ENCODE measurements around the gene RASD2.
"Not testable (repeated sequence)": the region's sequence is repeated elsewhere in the genome, so short reads cannot be mapped to it uniquely, and the experiment has no call there.

RASD2 gene, protein sequence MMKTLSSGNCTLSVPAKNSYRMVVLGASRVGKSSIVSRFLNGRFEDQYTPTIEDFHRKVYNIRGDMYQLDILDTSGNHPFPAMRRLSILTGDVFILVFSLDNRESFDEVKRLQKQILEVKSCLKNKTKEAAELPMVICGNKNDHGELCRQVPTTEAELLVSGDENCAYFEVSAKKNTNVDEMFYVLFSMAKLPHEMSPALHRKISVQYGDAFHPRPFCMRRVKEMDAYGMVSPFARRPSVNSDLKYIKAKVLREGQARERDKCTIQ
- 0.10 to 0.54 (median 0.32) reads per million in 4 experiments for total RNA-seq

DNA sequence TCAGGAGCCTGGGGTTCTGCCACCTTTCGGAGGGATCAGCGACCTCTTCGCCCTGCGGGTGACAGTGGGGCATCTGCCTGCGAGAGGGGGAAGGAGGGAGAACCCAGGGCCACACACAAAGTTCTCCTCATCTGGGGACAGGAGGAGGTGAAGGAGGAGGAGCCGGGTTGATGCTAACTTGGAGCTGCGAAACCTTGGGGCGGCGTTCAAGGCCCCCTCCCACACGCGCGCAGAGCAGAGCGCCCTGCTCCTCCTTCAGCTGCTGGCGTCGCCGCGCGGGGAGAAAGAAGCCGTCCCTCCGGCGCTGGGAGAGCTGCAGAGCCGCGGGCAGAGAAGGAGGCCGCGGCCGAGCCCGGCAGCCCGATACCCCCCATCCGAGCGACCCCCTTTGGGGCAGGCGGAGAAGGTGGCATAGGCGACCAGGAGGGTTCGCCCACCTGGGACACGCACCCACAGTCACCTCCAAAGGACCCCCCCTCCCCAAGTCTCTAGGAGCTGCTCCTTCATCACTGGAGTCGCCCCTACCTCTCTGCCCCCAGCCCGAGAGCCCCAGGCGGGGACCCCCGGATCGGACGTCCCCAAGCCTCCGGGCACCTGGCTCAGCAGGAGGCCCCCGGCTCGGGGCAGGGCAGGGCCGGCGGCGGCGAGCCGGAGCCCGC, at the start of gene RASD2:
RASD2 (plus strand) TSS at position 237 of the 659 bp plus-strand sequence. CDS start 5,979 bp downstream, outside the sequence.
- DNase-seq = no peak

DNA sequence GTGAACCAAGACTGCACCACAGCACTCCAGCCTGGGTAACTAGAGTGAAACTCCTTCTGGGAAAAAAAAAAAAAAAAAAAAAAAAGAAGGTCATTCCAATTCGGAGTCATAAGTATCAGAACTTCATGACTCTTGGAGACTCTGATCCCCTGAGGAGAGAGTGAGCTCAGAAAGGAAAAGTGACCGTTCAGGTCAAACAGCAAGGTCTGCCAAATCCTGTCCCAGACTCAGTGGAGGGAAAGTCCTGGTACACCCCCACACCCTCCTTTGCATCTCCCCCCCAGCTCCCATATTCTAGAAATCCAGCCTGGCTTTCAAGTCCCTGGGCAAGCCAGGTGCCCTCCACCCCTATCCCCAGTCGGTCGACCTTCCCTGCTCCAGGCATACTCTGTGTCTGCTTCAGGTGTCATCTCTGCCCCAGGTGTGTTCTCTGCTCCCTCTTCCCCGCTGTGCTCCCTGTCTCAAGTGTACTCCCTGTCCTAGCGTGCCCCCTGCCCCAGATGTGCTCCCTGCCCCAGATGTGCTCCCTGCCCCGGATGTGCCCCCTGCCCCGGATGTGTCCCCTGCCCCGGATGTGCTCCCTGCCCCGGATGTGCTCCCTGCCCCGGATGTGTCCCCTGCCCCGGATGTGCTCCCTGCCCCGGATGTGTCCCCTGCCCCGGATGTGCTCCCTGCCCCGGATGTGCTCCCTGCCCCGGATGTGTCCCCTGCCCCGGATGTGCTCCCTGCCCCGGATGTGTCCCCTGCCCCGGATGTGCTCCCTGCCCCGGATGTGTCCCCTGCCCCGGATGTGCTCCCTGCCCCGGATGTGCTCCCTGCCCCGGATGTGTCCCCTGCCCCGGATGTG, 49.3 kb upstream of the RASD2 start:
- not testable (repeated sequence) for DNase-seq

DNA sequence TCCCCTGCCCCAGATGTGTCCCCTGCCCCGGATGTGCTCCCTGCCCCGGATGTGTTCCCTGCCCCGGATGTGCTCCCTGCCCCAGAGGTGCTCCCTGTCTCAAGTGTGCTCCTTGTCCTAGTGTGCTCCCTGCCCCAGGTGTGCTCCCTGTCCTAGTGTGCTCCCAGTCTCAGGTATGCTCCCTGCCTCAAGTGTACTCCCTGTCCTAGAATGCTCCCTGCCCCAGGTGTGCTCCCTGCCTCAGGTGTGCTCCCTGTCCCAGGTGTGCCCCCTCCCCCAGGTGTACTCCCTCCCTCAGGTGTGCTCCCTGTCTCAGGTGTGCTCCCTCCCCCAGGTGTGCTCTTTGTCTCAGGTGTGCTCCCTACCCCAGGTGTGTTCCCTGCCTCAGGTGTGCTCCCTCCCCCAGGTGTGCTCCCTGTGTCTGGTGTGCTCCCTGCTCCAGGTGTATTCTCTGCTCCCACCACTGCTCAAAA, 48.7 kb upstream of the RASD2 start:
- DNase-seq = no peak

DNA sequence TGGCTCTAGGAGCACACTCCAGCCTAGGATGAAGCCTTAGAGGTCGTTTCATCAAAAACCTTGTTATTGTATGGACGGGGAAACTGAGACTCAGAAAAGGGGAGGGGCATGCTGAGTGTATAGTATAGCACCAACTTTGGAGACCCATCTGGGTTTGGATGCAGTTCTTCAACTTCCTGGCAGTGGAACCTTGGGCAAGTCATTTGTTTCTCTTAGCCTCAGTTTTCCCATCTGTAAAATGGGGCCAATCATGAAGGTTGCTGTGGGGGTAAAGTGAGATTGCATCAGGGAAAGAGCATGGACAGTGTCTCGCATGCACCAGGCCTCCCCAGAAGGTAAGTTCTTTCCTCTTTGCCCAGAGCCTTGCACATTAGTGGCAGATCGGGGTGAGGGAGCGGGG, 47.6 kb upstream of the RASD2 start:
- DNase-seq = no peak

DNA sequence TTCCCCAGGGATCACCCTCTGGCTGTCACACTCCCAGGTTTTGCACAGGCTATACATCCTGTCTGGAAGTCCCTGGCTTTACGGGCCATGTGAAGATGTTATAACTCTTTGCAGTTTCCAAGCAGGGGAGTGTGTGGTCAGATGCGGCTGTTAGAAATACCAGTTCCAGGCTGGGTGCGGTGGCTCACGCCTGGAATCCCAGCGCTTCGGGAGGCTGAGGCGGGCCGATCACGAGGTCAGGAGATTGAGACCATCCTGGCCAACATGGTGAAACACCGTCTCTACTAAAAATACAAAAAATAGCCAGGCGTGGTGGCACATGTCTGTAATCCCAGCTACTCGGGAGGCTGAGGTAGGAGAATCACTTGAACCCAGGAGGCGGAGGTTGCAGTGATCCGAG, 44.9 kb upstream of the RASD2 start:
- not testable (repeated sequence) for DNase-seq

DNA sequence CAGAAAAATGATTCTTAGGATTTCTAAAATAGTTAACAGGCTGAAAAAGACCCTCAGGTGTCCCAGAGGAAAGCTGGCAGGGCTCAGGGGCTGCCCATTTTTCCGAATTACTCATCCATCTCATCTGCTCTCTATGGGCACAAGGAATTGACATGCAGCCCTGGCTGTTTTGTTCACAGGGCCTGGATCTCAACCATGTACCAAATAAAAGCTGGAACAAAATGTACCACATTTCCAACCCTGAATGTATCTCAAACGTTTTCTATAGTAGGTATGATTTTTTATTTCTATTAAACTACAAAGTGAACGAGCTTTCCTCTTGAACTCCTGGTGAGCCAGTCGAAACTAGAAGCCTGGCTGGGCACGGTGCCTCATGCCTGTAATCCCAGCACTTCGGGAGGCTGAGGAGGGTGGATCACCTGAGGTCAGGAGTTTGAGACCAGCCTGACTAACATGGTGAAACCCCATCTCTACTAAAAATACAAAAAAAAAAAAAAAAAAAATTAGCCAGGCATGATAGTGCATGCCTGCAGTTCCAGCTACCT, 43.8 kb upstream of the RASD2 start:
- DNase-seq = no peak

DNA sequence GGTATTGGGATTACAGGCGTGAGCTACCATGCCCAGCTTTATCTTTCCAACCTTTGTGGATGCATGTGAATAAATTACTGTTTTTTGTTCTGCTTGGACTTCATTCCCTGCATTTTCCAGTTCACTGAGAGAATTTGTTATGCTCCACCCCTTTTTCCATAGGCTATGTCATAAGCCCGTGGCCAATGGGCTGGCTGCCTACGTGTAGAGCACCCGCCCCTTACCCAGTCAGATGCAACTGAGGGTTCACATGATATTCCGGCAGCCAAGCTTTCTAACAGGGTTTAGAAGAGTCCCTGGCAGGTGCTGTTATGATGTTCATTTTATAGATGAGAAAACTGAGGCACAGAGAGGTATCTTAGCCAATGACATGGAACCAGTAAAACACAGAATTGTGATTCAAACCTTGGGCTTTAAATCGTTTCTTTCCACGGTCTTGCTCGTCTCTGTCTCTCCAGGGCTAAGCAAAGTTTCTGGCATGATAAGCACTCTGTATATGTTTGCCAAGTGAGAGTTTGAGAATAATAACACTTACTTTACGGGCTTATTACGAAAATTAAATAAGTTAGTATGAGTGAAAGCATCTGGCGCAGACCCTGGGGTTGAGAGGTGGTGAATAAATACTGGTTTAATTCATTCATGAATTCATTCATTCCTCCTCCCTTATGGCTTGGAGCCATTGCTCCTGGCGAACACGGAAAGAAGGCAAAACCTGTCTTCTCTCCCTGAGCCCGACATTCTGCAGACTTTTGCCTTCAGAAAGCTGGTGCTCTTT, 42.4 kb upstream of the RASD2 start:
- DNase-seq = no peak

DNA sequence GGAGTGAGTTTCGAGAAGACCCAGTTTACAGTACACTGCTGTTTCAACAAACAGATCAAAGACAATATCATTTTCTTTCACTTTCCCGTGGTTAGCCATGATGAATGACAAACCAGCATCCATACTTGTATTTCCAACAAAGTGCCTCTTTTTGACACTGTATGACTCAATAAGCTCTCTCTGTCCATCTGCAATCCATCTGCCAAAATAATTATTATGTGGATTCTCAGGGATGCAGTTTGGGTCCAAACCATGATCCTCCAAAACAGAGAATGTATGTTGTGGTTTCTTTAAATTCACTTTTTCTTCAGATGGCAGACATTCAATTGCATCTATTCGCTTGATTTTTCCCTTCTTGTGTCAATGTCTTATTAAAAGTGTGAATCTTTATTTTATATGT, 37.8 kb upstream of the RASD2 start:
- no peak for DNase-seq

DNA sequence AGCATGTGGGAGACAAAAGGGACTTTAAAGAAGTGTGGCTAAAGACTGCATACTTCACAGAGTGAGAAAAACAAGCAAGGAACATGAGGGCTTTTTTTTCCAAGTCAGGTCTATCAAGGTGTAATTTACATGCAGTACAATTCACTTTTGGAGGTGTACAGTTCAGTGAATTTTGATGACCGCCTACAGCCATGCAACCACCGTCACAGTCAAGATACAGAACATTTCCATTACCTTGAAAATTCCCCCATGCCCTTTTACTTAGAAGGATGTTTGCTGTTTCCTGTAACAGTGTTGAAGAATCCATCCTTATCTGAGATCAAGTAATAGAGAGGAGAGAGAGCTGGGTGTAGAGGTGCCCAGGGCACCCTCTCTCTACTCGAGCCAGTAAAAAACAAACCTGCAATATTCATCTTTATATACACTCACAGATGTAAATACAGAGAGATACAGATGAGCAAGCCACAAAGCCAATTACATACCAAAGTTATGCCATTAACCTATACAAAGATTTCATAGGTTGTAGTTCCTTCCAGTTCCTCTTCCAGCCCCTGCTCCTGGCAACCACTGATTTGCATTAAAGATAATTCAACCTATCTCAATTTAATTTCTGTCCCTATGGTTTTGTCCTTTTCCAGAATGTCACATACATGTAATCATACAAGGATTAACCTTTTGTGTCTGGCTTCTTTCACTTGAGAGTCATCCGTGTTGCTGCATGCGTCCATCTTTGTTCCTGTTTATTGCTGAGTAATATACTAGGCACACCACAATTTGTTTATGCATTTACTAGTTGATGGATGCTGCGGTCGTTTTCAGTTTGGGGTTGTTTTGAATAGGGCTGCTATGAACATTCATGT, 35.0 kb upstream of the RASD2 start:
- DNase-seq = no peak

DNA sequence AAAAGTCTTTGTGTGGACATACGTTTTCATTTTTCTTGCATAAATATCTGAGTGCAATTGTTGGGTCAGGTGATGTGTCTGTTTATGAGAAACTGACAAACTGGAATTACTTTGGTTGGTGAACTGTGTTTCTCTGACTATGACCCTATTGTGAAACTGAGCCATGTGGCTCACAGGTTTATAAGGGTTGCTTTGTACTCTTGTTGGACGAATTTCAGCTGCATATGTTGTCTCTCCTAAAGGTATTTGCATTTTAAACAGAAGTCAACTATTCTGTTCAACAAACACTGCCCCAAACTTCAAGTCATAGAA, 34.4 kb upstream of the RASD2 start:
- no peak for DNase-seq

DNA sequence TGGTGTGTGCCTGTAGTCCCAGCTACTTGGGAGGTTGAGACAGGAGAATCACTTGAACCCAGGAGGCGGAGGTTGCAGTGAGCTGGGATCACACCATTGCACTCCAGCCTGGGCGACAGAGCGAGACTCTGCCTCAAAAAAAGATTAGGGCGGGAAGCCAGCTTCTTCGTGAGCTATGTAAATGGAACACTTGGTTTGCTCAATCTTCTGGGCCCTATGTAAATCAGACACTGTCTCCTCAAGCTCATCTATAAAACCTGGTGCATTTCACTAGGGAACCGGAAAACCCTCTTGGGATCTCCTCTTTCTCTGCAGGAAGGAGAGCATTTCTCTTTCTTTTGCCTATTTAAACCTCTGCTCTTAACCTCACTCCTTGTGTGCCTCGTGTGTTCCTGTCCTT, 32.8 kb upstream of the RASD2 start:
- not testable (repeated sequence) for DNase-seq

DNA sequence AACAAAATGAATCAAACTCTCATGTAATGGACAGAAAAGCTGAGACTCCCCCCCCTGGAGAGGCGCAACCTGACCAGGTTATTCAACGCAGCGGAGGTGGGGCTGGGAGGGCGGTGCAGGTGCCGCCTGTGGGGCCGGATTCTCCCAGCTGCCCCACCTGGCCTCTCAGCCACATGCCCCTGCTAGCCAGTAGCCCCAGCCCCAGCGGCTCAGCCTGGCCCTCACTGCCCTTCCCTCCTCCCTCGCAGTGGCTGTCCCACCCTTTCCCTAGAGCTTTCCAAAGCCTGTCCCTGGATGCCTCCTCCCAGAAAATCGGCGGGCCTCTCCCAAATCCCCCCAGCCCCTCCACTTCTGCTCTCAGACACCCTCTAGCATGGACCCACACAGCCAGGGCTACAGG, 31.2 kb upstream of the RASD2 start:
- no peak for DNase-seq

DNA sequence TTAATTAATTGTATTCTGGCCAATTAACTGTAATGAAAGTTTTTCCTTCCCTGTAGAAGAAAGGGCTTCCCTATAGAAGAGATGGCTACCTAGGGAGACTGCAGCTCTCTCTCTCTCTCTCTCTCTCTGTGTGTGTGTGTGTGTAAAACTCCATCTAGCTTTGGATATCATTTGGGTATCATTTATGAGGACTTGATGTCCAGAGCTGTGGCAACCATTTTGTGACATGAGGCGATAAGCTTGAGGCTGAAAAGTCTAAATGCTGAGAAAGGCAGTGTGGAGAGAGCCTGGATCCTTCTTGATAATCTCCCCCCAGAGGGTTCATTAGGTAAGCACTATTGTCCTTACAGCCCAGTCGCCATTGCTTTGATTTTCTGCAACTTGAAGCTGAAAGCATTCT, 30.7 kb upstream of the RASD2 start:
- DNase-seq = no peak

DNA sequence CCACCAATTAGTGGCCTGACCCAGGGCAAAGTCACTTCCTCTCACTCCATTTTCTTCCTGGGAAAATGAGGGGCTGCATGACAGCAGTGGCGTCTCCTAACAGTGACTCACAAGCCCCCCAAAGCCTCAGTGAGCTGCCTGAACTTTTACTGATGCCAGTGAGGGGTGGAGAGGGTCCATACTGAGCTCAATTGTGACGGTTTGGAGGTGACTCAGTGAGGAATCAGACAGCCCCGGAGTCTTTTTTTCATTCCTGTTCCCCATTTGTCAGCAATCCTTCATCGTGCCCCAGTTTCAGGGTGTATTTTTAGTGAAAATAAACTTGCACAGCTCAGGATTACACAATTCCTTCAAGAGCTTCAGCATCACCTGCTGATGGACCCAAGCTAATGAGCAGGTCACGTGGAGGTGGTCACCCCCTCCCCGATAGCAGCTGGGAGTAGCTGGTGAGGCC, 30.1 kb upstream of the RASD2 start:
- DNase-seq = no peak

DNA sequence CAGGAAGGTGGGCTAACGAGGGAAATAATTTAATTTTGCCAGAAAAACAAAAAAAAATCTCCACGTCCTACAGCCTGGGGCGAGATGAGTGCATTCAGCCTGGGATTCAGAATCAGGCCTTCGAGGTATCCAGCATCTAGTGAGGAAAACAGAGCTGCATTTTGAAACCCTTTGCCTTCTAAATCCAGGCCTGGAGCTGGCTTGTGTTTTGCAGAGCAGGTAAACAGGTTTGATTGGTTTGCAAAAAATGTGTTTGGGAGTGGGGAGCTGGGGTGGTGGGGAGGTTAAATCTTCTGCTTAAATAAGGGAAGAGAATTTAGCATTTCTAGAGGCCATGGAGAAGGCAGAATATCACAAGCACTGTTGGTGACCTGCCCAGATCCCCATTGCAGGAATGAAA, 29.7 kb upstream of the RASD2 start:
- DNase-seq = no peak

DNA sequence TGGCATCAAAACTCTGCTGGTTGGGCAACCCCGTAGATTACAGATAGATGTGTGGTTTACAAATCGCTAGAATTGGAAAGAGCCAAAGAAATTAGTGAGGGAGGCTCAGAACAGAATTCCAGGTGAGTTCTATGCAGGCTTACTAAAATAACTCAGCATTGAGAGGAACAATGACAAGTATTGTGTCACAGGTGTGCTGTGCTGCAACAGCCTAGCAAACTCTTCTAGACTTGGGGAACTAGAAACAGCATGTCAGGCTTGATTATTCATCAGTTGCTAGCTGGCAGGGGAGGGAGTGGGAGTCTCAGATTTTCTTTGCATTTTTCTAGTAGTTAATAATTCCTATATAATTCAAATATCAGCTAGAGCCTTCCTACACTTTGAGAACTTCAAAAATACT, 26.3 kb upstream of the RASD2 start:
- DNase-seq = no peak

DNA sequence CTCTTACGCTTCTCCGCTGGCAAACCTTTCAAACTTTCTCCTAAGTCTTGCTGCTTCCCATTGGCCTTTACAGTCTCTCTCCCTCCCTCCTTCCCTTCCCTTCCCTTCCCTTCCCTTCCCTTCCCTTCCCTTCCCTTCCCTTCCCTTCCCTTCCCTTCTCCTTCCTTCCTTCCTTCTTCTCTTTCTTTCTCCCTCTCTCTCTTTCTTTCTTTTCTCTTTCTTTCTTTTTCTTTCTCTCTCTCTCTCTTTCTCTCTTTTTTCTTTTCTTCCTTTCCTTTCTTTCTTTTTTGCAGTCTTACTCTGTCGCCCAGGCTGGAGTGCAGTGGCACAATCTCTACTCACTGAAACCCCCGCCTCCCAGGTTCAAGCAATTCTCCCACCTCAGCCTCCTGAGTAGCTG, 24.7 kb upstream of the RASD2 start:
- not testable (repeated sequence) for DNase-seq

DNA sequence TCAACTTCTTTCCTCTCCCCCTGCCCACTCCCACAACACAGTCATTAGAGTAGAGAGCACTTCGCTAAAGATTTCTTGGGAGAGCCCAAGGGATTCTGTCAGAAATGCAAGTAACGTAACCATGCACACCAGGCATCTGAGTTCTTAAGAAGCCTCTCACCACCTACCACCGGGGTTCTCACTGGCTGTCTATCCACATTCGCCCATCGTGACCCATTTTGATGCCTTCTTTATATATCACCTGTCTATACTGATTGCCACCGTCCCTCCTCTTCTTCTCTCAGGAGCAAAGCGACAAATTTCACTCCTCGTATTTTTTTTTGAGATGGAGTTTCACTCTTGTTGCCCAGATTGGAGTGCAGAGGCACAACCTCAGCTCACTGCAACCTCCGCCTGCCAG, 23.9 kb upstream of the RASD2 start:
- DNase-seq = no peak

DNA sequence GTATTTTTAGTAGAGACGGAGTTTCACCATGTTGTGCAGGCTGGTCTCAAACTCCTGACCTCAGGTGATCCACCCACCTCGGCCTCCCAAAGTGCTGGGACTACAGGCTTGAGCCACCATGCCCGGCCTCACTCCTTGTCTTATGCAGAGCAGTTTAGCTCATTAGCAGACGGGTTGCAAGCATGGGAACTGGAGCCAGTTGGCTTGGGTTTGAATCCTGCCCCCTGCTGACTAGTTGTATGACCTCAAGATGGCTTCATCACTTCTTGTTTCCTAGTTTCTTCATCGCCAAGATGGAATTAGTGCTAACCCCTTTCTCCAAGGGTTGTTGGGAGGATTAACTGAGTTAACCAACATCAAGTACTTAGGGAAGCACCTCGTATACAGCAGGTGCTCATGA, 23.4 kb upstream of the RASD2 start:
- no peak for DNase-seq

DNA sequence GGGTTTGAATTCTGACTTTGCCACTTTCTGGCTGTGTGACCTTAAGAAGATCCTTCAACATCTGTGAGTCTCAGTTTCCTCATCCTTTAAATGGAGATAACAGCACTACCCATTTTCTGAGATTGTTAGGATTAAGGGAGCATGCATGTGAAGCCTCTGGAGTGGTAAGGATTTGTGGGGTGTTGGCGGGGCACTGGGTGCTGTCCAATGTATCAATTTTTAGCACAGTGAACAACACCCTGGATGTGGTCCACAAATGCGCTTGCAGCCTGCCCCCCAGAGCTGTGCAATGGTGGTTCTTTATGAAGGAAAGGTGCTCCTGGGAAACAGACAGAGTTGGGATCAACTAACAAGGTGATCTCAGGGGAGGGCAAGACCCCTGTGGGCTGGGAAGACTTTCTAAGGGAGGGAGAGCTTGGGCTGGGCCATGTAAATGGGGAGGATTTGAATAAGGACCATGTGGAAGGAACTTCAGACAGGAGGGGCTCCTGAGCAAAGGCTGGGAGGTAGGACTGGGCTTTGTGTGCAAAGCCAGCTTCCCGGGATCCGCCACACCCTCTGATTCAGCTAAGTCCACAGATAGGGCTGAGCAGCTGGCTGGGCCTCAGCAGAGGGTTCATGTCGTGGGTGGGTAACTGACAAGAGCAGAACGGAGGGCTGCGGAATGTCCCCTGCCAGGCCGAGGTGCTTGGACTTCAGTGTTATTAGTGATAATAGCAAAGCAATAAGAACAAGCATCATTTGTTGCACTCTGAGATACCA, 22.7 kb upstream of the RASD2 start:
- no peak for DNase-seq

DNA sequence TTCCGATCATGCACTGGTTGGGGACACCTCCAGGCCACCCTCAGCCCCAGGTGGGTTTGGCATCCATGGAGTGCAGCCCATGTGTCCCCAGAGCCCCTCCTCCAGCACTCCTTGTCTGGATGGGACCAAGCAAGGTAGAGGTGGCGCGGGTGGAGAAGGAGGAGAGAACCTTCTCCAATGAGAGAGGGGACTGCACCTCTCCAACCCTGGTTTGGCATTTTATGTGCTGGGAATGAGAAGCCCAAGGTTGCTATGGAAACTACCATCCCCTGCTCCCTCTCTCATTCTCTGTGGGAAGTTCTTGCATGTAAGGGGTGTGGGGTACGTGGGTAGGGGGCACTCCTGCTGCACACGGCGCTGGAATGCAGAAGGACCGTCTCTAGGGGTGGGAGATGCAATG, 21.8 kb upstream of the RASD2 start:
- no peak for DNase-seq

Data from effector CD8-positive, alpha-beta T cell (primary cell).